Natural killer cell (primary cell): ENCODE measurements around the gene VPS18. TPM values are rescaled to one million over a fixed set of nuclear protein-coding genes. Genes with fewer than 3 reads are reported as not detected.
A peak's percentile ranks its signal among the peaks of the same experiment; 100 is the strongest.

Experiments
- ATAC-seq, 3 donors: fragments of 150-1000 bp in 2 of 3; fragments of 200-7000 bp in 1 of 3; cut with Tn5 transposase; 1 replicate in 1 of 3; 2 replicates in 2 of 3; pipeline ENCODE4 v1.10.0; 2021; ENCODE audit warnings: mild to moderate bottlenecking in 2 of 3, moderate library complexity in 2 of 3
- DNase-seq, 2 donors: peaks; one replicate each; pipeline versions ENCODE4 v3.0.0 to v3.0.0-alpha.2; 2013 to 2021; ENCODE audit warnings: mixed read lengths in 1 of 2
- H3K27ac ChIP-seq: one replicate; pipeline ENCODE4 v1.5.1; 2013; ENCODE audit warnings: mild to moderate bottlenecking, low read length
- H3K27me3 ChIP-seq: one replicate; pipeline ENCODE4 v1.6.1; 2013; ENCODE audit warnings: low read length; ENCODE audit not compliant: control insufficient read depth, insufficient read depth
- H3K36me3 ChIP-seq: one replicate; pipeline ENCODE4 v1.6.1; 2013; ENCODE audit warnings: low read length; ENCODE audit not compliant: control insufficient read depth, insufficient read depth
- H3K4me1 ChIP-seq: one replicate; pipeline ENCODE4 v1.6.1; 2013; ENCODE audit warnings: low read length; ENCODE audit not compliant: control insufficient read depth, insufficient read depth
- H3K4me3 ChIP-seq: one replicate; pipeline ENCODE4 v1.5.1; 2013; ENCODE audit warnings: low read length
- H3K9me3 ChIP-seq: one replicate; pipeline ENCODE4 v1.6.1; 2013; ENCODE audit warnings: low read length; ENCODE audit not compliant: control insufficient read depth, insufficient read depth
- H3K27ac Mint-ChIP-seq, 2 donors: one replicate each; pipeline ENCODE4 v1.8.0; 2022; ENCODE audit warnings: mild to moderate bottlenecking in 2 of 2, mixed read lengths in 2 of 2, moderate library complexity in 1 of 2
- H3K27me3 Mint-ChIP-seq, 2 donors: one replicate each; pipeline ENCODE4 v1.8.0; 2022; ENCODE audit warnings: low read depth in 2 of 2, mixed read lengths in 2 of 2
- H3K36me3 Mint-ChIP-seq: one replicate; pipeline ENCODE4 v1.8.0; 2022; ENCODE audit warnings: mixed read lengths
- H3K4me1 Mint-ChIP-seq, 2 donors: one replicate each; pipeline ENCODE4 v1.8.0; 2022; ENCODE audit warnings: mixed read lengths in 2 of 2
- H3K4me3 Mint-ChIP-seq: one replicate; pipeline ENCODE4 v1.8.0; 2022; ENCODE audit warnings: mild to moderate bottlenecking, moderate library complexity, mixed read lengths
- H3K9me3 Mint-ChIP-seq, 2 donors: one replicate each; pipeline ENCODE4 v1.8.0; 2022; ENCODE audit warnings: mixed read lengths in 2 of 2
- WGBS: methylation state at CpG from one replicate; pipeline ENCODE4 v1.1.7; 2013; ENCODE audit warnings: missing lambda C conversion rate; ENCODE audit not compliant: insufficient coverage; 5-methylcytosine and 5-hydroxymethylcytosine counted together
- intact Hi-C: fragments of 100-400 bp; cut with micrococcal nuclease; formaldehyde crosslinking; loops from one replicate; pipeline ENCODE4 v1.14.2; 2022
- total RNA-seq, 4 donors: library from RNA; stranded (reverse); fragments of 120-200 nt in 1 of 4; gene quantifications; one replicate each; pipeline versions ENCODE4 v1.2.3 to v1.2.4, GENCODE V29; 2013 to 2022
- TF ChIP-seq, protein P1 (sequence below): fragments of 200-600 bp; IDR thresholded peaks from one replicate; pipeline ENCODE4 v1.8.0; 2022; ENCODE audit warnings: antibody characterized with exemption

Gene VPS18
- total RNA-seq, 3 donors from 2014 or later (not counting 1 experiment from before 2014, with no cell fraction given): 30.8 to 35.6 (median 34.1) TPM

- peaks cover 64% of the 10 kb centered on the region for H3K4me1 ChIP-seq
- DNase-seq (peak in 1 of 2 donors; percentile 65), ATAC-seq (peak; percentile 28 to 46 (median 37))
- Mint-ChIP-seq H3K9me3 (no peaks in the 10 kb centered on the region), H3K4me3 (peak within 1 kb of the TSS; percentile 85), H3K27ac (no peak within 1 kb of the TSS), H3K36me3 (no peaks in the 10 kb centered on the region), H3K4me1 (peaks cover 39 to 65% of the 10 kb centered on the region in 2 donors), H3K27me3 (peaks cover 32 to 66% of the 10 kb centered on the region in 2 donors)
- TF ChIP-seq, protein P1, sequence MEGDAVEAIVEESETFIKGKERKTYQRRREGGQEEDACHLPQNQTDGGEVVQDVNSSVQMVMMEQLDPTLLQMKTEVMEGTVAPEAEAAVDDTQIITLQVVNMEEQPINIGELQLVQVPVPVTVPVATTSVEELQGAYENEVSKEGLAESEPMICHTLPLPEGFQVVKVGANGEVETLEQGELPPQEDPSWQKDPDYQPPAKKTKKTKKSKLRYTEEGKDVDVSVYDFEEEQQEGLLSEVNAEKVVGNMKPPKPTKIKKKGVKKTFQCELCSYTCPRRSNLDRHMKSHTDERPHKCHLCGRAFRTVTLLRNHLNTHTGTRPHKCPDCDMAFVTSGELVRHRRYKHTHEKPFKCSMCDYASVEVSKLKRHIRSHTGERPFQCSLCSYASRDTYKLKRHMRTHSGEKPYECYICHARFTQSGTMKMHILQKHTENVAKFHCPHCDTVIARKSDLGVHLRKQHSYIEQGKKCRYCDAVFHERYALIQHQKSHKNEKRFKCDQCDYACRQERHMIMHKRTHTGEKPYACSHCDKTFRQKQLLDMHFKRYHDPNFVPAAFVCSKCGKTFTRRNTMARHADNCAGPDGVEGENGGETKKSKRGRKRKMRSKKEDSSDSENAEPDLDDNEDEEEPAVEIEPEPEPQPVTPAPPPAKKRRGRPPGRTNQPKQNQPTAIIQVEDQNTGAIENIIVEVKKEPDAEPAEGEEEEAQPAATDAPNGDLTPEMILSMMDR: no peak
- peak within 1 kb of the TSS; percentile 24 for H3K4me3 ChIP-seq
- under 1% methylated on average over 71 of the region's 71 CpGs for WGBS
- H3K27me3 ChIP-seq: peaks cover 48% of the 10 kb centered on the region
- H3K36me3 ChIP-seq: no peaks in the 10 kb centered on the region
- intact Hi-C loops: no loop called here
- H3K9me3 ChIP-seq: no peaks in the 10 kb centered on the region
- no peak within 1 kb of the TSS for H3K27ac ChIP-seq
Measured at GRCh38 chr15:40928821-40929659, 34.8 kb downstream of the VPS18 start, which contains the start of gene DLL4. DLL4 (plus strand) TSS chr15:40929340; CDS start chr15:40929669, 329 bp downstream.

DNA sequence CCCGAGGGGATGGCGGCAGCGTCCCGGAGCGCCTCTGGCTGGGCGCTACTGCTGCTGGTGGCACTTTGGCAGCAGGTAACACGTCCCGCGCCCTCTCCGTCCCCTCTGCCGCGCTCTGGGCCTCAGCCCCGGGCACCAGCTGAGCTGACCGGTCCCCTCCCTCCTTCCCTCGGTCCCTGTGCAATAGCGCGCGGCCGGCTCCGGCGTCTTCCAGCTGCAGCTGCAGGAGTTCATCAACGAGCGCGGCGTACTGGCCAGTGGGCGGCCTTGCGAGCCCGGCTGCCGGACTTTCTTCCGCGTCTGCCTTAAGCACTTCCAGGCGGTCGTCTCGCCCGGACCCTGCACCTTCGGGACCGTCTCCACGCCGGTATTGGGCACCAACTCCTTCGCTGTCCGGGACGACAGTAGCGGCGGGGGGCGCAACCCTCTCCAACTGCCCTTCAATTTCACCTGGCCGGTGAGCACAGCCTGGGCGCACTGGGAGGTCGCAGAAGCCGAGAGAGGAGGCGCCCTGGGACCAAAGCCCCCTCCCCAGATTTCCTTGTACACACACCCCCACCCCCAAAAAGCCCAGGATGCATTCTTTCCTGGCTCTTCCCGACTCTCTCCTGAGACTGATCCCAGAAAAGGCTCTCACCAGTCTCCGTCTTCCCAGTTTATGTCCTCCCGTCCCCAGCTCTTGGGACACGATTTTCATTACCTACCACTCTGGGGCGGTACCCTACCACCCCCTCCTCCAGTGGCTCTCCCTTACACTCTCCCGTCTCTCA is 35.6 kb downstream of the VPS18 start:
- Histone ChIP-seq H3K4me3 (no peak overlapping the region), H3K36me3 (no peaks in the 10 kb centered on the region), H3K27me3 (peaks cover 48% of the 10 kb centered on the region), H3K9me3 (no peaks in the 10 kb centered on the region), H3K27ac (no peak overlapping the region), H3K4me1 (peaks cover 64% of the 10 kb centered on the region)
- Mint-ChIP-seq H3K27me3 (peaks cover 32 to 63% of the 10 kb centered on the region in 2 donors), H3K4me3 (peak overlapping the region; percentile 83), H3K9me3 (no peaks in the 10 kb centered on the region), H3K36me3 (no peaks in the 10 kb centered on the region), H3K27ac (no peak overlapping the region), H3K4me1 (peaks cover 39 to 65% of the 10 kb centered on the region in 2 donors)
- TF ChIP-seq, protein P1: no peak
- WGBS: 3% methylated on average over 56 of the region's 56 CpGs
- DNase-seq (no peak), ATAC-seq (no peak)
- intact Hi-C loops: no loop called here

DNA sequence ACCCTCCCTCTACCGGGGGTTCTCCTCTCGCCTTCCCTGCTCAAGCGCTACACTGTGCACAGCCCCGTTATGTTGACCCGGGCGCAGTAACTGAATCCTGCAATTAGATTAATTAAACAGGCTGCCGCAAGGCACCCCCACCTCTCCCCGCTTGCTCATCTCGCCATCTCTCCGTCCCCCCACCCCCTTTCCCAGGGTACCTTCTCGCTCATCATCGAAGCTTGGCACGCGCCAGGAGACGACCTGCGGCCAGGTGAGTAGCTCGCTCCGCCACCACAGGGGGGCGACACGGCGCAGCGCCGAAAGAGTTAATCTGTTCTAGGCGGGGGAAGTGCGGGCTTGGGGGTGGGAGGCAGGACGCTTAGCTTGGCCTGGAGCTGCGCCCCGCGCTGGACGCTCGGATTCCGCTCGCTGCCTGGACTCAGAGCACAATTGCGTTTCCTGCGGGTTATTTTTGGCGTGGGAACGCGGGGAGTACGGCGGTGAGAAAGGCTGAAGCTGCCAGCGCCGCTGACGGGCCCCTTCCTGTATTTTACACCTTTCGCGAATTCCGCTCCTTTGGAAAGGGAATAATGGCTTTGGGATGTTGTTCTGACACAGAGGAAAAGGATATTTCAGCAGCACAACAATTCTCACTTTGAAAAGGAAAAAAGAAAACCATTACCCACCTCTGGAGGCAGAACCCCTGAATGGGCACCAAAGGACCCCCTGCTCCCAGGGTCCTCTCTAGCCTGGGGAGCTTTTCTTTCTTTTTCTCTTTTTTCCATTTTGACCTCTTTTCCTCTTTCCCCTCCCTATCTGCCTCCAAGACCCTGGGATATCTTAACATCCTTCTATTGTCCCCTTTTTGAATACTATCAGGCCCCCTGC is 36.4 kb downstream of the VPS18 start:
- Mint-ChIP-seq H3K4me3 (peak overlapping the region; percentile 83), H3K27me3 (peaks cover 32 to 57% of the 10 kb centered on the region in 2 donors), H3K36me3 (no peaks in the 10 kb centered on the region), H3K27ac (no peak overlapping the region), H3K9me3 (no peaks in the 10 kb centered on the region), H3K4me1 (peaks cover 39 to 65% of the 10 kb centered on the region in 2 donors)
- TF ChIP-seq, protein P1: no peak
- Histone ChIP-seq H3K4me1 (peaks cover 61% of the 10 kb centered on the region), H3K36me3 (no peaks in the 10 kb centered on the region), H3K27me3 (peaks cover 45% of the 10 kb centered on the region), H3K9me3 (no peaks in the 10 kb centered on the region), H3K4me3 (no peak overlapping the region), H3K27ac (no peak overlapping the region)
- ATAC-seq (no peak), DNase-seq (peak in 1 of 2 donors; percentile 66)
- 3% methylated on average over 46 of the region's 46 CpGs for WGBS
- intact Hi-C loops: no loop called here
